GM04504 (cell line): ENCODE data around the gene CNGA1.

ENCODE experiments used
- DNase-seq: peaks from one replicate; pipeline ENCODE4 v3.0.0-alpha.2; 2012; ENCODE audit warnings: low read depth

The CNGA1 gene

DNA sequence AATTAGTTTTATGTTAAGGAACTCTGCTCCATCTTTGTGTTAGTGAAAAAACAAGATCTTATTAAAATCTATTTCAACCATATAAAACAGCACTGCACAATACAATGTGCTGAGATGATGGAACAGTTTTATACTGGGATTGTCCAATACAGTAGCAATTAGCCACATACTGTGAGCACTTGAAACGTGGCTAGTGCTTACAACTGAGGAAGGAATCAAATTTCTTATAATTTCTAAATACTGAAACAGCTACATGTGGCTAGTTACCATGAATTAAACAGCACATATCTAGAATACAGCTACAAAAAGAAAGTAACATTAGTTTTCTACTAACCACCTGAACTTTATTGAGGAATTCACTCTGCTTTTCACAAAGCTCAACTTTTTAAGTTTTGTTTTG is 116.8 kb downstream of the CNGA1 start:
- no peak for DNase-seq

GRCh38 chr4:47891928-47892327 is 124.6 kb downstream of the CNGA1 start:
- no peak for DNase-seq
